ENCODE data around the gene CPLX1. TPM values are rescaled to one million over a fixed set of nuclear protein-coding genes. Genes with fewer than 3 reads are reported as not detected.
"Not testable (repeated sequence)": the region's sequence is repeated elsewhere in the genome, so short reads cannot be mapped to it uniquely, and the experiment has no call there.

CPLX1 gene
- total RNA-seq, 2 donors from 2014 or later, result 2.5 to 5.1 TPM

DNA sequence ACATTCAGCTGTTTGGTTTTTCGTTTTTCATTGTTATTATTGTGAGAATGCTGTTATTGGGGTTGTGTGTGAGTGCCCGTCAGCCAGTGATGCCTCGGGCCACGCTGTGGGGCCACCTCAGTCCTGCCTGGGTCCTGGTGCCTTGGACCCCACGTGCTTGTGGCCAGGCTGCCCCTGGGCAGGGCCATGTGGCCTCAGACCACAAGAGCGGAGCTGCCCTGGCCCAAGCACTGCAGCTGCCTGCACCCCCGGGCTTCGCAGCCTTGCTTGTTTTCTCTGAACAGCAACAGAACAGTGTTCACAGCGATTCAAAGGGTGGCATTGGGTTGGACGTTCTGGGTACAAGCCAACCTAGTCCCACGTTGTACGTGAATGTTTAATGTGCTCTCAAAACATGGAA is 56.9 kb downstream of the CPLX1 start:
- no peak for DNase-seq (ENCODE audit: low spot score)
- intact Hi-C loops (cut with DNase I), result no loop called here

DNA sequence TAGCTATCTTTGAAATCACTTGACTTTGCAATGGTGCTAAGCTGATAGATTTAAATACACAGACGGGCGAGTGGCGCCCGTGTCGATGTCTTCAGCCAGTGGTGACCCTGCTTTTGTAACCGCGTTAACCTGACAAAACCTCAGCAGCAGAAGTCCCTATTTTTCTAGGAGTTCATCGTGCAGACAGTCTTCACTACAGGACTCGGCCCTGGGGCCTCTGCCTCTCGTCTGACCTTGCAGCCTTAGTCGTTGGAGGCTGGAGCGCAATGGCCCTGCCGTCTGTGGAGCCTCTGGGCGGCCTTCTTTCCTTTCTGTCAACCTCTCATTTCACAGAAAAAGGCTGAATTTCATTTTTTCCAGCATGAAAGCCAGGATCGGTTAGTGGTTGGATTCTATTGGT is 57.9 kb downstream of the CPLX1 start:
- intact Hi-C loops (cut with DNase I), result no loop called here
- DNase-seq (ENCODE audit: low spot score), result no peak

DNA sequence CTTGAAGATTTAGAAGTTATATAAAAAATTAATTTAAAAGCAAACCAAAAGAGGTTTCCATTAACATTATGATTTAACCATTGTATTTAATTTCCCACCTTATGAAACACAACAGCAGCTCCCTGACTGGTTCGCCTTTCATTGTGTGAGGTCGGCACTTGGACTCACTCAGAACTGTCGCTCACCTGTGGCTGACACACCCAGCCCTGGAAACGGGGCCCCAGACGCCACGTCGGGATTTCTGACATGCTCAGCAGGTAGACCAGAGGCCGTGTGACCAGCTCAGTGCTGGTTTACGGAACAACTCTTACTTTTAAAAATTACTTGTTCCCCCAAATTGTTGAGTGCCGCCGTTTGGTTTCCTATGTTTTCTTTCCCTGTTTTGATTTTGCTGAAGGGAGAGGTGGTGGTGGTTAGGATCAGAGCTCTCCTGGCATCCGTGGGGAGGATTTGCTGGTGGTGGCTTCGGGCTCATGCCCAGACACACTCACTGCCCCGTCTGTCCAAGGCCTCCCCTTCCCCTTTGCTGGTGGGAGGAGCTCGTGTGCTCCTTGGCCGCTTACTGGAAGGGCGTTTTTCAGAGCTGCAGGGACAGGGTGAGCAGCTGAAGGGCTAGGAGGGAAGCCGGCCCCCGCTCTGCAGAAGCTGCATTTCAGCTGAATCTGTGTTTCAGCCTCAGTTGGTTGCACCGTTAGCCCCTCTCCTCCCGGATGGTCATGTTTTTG is 59.2 kb downstream of the CPLX1 start:
- no peak for DNase-seq (ENCODE audit: low spot score)
- intact Hi-C loops (cut with DNase I), result no loop called here

DNA sequence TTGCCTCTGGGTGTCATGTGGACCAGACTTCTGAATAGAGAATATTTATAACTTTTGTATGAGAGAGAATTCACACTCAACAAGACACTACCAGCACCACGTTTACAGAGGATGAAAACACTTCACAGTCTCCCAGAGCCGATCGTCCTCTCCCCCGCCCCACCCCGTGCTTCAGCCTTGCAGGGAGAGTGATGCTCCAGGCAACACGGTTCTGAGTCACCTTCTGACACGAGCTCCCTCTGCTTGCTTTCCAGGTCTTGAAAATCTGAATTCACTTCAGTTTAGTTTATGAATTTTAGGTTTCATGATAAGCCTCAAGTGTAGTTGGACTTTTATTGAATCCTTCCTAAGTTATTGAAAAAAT is 59.8 kb downstream of the CPLX1 start:
- no peak for DNase-seq (ENCODE audit: low spot score)
- intact Hi-C loops (cut with DNase I), result no loop called here

DNA sequence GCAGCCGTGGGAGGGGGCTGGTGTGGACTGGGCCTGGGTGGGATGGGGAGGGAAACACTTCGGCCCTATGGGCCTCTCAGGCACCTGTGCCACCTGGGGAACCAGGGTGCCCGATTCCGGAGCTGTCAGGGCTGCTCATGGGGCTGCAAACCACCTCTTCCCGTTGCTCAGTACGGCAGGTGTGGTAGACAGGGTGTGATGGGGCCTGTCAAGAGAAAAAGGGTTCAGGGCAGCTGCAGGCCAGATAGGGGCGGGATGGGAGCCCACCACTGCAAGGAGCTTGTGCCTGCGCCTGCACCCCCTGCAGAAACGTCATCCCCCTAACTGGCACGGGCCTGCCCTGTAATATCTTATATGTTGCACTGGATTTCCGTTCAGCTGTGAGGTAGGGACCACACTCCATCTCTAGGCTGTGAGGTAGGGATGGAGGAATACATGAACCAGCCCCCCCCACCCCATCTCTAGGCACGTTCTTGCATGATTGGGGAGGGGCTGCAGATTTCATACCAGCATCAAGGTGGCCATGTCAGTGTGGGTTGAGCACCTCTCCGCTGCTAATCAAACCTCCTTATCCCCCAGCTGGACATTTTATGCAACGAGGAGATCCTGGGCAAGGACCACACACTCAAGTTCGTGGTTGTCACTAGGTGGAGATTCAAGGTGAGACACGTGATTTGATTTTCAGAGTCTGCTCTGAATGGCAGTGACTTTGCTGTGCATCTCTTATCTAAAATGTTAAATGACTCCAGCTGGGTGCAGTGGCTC is 61.3 kb downstream of the CPLX1 start:
- no peak for DNase-seq (ENCODE audit: low spot score)
- intact Hi-C loops (cut with DNase I), result loop anchor here in 1 of 2 donors (1.0 kb wide), 1 partner anchor 31 kb away; no protein-coding TSS in a partner anchor

DNA sequence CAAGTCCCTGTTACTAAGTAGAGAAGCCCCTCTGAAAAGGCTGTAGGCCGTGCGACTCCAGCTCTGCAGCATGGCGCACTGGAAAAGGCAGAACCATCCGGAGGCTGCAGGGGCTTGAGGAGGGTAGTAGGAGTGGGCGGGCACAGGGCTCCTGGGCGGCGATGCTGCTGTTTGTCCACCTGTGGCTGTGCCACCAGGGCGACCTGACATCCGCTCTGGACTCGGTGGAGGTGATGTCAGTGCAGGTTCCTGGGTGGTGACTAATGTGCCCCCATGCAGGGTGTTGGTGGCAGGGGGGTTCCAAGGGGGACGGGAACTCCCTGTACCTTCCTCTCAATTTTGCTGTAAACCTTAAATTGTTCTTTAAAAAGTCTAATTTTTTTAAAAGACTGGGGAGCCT is 62.0 kb downstream of the CPLX1 start:
- no peak for DNase-seq (ENCODE audit: low spot score)
- intact Hi-C loops (cut with DNase I), result loop anchor here in 1 of 2 donors (1.0 kb wide), 1 partner anchor 31 kb away; no protein-coding TSS in a partner anchor

DNA sequence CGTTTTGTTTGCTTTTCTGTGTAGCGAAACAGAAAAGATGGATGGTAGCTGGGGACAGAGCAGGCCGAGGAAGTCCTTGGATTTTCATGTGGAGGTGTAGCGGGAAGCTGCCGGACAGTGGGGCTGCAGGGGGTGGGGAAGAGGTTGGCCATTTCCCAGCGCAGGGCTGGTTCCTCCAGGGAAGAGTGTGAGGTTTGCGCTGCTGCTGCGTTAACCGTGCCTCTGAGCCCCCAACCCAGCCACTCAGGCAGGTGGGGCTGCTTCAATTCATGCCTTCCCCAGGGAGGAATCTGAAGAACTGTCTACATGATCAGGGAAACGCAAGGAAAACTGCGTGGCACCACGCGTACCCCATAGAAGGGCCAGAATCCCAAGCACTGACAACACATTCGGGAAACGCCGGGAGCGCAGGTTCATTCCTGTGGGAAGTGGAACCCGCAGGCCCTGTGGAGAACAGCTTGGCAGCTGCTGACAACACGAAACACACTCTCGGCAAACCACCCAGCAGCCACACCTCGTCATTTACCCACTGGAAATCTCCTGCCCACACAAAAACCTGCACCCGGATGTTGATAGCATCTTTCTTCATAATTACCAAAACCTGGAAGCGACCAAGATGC is 62.6 kb downstream of the CPLX1 start:
- intact Hi-C loops (cut with DNase I), result no loop called here
- no peak for DNase-seq (ENCODE audit: low spot score)

DNA sequence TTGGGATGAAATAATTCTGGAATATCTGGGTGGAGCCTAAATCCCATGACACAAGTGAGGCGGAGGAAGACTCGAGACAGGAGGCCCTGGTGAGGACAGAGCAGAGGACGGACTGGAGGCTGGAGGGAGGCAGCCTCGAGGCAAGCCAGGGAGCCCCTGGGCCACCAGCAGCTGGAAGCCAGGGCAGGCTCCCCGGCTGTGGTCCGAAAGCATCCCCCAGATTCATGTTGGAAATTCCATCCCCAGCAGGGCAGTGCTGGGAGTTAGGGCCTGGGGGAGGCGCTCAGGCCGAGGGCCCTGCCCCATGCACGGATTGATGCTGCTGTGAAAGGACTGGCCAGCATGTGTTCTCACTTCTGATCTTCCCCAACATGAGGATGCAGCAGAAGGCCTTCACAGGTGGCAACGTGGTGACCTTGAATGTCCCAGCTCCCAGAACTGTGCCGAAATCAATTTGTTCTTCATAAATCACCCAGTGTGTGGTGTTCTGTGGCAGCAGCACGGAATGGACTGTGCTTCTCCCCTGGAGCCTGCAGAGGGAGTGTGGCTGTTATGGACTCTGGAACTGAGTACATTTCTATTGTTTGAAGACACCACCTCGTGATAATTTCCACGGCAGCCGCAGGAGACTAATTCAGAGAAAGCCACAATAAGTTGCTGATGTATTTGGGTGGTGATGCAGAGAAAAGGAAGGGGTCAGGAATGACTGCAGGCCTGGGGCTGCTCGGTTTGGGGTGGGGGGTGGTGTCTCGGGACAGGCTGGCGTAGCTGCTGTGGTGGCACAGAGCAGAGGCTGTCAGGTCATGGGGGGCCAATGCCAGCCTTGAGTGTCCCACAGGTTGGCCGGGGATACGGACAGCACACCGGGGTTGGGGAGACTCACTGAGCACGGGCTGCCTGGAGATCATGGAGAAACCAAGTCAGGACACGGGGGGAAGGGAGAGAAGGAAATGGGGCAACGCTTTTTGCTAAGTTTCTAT is 63.4 kb downstream of the CPLX1 start:
- intact Hi-C loops (cut with DNase I), result no loop called here

DNA sequence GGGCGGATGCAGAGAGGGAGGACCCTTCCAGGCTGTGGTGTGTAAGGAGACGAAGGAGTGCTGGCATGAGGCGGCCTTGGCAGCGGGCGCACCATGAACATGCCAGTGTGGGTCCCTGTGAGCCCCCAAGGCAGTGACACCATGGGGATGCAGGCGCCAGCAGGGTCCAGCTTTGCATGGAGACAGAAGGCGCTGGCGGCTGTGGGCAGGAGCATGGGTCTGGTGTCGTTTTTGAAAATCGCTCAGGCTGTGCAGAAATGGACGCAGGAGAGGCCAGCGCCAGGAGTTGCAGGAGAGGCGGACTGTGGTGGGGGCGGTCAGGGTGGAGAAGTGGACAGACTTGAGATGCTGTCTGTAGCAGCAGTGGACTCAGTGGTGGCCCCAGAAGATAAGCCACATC is 64.2 kb downstream of the CPLX1 start:
- no peak for DNase-seq (ENCODE audit: low spot score)
- intact Hi-C loops (cut with DNase I), result no loop called here

More for the DNA sequence above, 63.4 kb downstream of the CPLX1 start:
- no peak for DNase-seq (ENCODE audit: low spot score)

DNA sequence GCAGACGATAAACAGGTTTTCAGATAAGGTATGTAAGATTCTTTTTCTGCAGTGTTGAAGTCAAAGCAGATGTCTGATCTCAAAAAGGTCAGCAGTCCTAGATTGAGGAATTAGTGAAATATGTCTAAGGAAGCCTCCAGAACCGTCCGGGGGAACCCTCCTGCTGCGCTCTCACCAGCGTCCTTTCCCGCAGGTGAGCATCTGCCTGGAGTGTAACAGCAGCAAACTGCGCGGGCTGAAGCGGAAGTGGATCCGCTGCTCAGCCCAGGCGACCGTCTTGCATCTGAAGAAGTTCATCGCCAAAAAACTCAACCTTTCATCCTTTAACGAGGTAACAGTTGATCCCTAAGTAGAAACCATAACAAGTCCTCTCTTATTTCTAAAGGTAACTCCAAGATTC is 64.8 kb downstream of the CPLX1 start:
- intact Hi-C loops (cut with DNase I), result no loop called here
- DNase-seq (ENCODE audit: low spot score), result no peak

DNA sequence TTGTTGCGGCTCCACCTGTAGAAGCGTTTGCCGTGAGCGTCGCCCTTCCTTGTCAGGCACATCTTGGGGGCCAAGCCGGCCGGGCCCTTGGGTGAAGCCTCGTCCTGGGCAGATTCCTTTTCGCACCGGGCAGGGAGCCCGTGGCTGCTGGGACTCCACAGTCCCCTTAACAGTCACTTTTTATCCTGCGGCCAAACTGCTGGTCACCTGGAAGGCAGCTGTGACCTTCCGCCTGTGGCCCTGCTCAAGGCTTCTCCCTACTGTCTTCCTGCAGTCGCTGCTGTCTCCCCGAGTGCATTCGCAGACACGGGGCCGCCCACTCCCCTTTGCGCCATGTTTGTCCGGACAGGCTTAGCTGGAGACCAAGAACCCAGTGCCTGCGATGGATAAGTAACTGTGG is 65.3 kb downstream of the CPLX1 start:
- intact Hi-C loops (cut with DNase I), result no loop called here

DNA sequence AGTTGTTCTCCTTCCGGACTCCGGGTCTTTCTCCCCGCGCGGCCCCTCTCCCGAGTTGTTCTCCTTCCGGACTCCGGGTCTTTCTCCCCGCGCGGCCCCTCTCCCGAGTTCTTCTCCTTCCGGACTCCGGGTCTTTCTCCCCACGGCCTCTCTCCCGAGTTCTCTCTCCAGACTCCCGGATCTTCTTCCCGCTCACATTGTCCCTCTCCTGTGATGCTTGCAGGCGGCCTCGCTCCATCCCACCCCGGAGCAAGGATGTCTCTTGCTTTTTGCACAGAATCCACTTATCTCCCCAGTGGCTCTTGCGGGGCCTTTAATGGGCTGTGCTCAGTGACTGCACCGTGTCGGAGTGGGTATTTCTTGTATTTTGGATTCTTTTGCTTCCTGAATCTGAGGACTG is 66.1 kb downstream of the CPLX1 start:
- intact Hi-C loops (cut with DNase I); DNase-seq (ENCODE audit: low spot score): not testable (repeated sequence)

More for the DNA sequence above, 65.3 kb downstream of the CPLX1 start:
- no peak for DNase-seq (ENCODE audit: low spot score)

DNA sequence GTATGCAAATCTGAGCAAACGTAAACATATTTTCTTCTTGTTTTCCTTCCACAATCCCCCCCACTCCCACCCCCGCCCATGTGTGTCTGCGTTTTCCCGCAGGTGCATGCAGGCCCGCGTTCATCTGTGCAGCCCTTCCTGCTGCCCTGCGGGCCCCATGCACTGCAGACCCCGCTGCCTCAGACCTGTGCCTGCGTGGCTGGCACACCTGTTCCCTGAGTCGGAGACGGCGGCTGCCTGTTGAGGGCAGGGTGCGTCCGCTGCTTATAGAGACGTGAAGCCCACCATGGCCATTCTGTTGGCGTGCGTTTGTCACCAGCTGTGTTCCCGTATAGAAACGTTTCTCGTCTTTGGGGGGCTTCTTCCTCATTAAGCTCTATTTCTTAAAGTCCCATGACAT is 68.8 kb downstream of the CPLX1 start:
- intact Hi-C loops (cut with DNase I), result no loop called here
- no peak for DNase-seq (ENCODE audit: low spot score)

DNA sequence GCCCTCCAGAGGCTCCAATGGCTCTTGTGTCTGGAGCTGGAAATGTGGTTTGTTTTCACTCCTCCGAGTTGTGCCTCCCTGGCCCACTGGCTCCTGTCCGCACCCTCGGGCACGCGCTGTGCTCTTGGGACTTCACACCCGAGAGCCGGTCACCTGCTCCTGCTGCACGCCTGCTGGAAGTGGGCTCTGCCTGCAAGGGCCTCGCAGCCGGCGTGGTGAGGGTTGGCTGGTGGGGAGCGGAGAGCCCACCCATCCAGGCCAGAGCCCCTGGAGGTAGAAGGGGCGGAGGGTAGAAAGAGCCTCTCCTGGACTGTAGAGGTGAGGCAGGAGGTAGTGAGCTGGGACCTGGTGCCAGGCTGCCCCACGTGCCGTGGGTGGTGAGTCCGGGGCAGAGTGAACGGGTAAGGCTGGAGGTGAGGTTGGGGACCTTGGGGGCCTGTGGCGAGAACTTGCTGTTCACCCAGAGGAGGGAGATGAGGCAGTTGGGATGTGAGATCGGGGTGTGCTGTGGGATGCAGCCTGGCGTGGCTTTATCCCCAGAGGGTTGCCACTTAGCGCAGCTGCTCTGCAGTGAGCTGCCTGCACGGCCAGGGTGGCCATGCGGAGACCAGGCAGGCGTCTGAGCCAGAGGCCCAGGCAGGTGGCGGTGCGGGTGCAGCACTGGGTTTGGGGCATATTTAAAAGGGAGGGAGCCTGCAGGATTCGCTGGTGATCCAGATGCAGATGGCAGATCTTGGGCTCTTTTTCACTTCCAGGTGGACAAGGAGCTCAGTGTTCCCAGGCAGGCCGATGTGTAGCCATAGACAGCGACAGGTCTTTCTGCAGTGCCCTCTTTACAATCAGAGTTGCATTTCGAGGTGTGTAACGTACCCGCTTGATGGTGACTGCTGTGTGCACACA is 71.5 kb downstream of the CPLX1 start:
- intact Hi-C loops (cut with DNase I), result no loop called here
- no peak for DNase-seq (ENCODE audit: low spot score)

DNA sequence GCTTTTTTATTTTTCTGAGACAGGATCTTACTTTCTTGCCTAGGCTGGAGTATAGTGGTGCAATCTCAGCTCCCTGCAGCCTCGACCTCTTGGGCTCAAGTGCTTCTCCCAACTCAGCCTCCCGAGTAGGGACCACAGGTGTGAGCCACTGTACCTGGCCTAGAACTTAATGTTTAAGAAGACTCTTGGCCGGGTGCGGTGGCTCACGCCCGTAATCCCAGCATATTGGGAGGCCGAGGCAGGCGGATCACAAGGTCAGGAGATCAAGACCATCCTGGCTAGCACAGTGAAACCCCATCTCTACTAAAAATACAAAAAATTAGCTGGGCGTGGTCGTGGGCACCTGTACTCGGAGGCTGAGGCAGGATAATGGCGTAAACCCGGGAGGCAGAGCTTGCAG is 72.7 kb downstream of the CPLX1 start:
- intact Hi-C loops (cut with DNase I); DNase-seq (ENCODE audit: low spot score): not testable (repeated sequence)

DNA sequence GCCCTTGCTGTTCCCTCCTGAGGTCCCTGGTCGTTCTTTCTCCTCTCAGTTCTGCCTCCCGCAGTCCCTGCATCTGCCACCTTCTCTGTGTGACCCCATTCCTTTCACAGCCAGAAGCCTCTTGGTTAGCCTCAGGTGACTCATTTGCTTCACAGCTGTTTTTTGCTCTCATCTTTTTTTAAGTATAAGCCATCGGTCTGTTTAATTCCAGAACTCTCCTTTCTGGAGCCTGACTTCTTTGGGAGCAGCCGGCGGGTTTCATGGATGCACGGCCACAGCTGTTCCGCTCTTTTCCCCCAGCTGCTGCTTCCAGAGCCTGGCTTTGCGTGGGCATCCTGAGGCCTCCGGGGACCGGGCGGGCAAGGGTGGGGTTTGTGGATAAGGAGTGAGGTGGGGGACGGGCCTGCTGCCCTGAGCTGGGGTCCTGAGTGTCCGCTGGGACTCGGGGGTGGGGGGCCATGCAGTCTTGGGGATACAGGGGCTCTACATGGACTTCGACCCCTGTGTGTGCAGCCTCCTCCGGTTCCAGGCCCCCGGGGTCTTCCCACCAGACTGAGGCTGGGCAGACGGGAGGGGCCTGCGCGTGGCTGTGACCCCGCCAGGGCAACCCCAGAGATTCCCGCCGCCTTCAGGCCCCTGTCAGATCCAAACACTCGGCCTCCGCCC is 73.6 kb downstream of the CPLX1 start:
- intact Hi-C loops (cut with DNase I), result no loop called here
- DNase-seq (ENCODE audit: low spot score), result no peak

DNA sequence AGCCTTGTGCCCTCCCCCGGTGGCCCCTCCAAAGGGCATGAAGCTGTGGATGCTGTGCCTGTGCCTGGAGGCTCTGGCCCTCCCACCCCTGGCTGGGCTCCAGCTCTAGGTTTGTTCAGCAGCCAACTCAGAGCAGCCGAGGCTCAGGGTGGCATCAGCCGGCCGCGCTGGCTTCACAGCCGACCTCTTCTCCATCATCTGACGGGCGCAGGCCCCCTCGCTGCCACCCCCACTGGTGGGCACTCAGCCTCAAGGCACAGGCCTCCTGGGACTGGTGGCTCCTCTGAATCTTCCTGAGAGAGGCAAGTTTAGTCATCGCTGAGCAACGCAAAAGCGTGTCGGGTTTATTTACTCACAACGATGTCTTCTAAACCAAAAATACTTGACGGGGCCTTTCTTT is 74.3 kb downstream of the CPLX1 start:
- intact Hi-C loops (cut with DNase I), result no loop called here
- DNase-seq (ENCODE audit: low spot score), result no peak

All from posterior vena cava (tissue), 2 donors.